ENCODE measurements around the gene MAP2K5.

The MAP2K5 gene

GRCh38 chr15:67512140-67512539 is 30.4 kb upstream of the MAP2K5 start:
- TF ChIP-seq CTCF (IDR thresholded peaks at IDR 0.05; ENCODE audit: low read length, missing control alignments), result no peak
- no peak overlapping the region for H3K4me3 ChIP-seq (replicated peaks; ENCODE audit: low read depth, low read length)
- no peak for DNase-seq (ENCODE audit: low read depth)

- no peak overlapping the region for H3K4me3 ChIP-seq (replicated peaks; ENCODE audit: low read depth, low read length)
- TF ChIP-seq CTCF (IDR thresholded peaks at IDR 0.05; ENCODE audit: low read length, missing control alignments), result no peak
- DNase-seq (ENCODE audit: low read depth), result no peak
Measured at GRCh38 chr15:67512933-67513714, 29.4 kb upstream of the MAP2K5 start.

- DNase-seq (ENCODE audit: low read depth), result no peak
- no peak overlapping the region for H3K4me3 ChIP-seq (replicated peaks; ENCODE audit: low read depth, low read length)
- TF ChIP-seq CTCF (IDR thresholded peaks at IDR 0.05; ENCODE audit: low read length, missing control alignments), result no peak
Measured at GRCh38 chr15:67515090-67515489, 27.4 kb upstream of the MAP2K5 start.

- no peak for DNase-seq (ENCODE audit: low read depth)
- TF ChIP-seq CTCF (IDR thresholded peaks at IDR 0.05; ENCODE audit: low read length, missing control alignments), result no peak
- no peak overlapping the region for H3K4me3 ChIP-seq (replicated peaks; ENCODE audit: low read depth, low read length)
Measured at GRCh38 chr15:67515557-67515956, 26.9 kb upstream of the MAP2K5 start.

GRCh38 chr15:67520321-67521028 is 22.0 kb upstream of the MAP2K5 start:
- no peak for DNase-seq (ENCODE audit: low read depth)
- peak overlapping the region; percentile 82 for H3K4me3 ChIP-seq (replicated peaks; ENCODE audit: low read depth, low read length)
- TF ChIP-seq CTCF (IDR thresholded peaks at IDR 0.05; ENCODE audit: low read length, missing control alignments), result no peak

GRCh38 chr15:67521029-67521782 is 21.3 kb upstream of the MAP2K5 start, which contains the start of gene C15orf61:
Gene C15orf61, plus strand, starts transcription at chr15:67521131. Its CDS starts 118 bp downstream, at chr15:67521249.
- H3K4me3 ChIP-seq (replicated peaks; ENCODE audit: low read depth, low read length), result peak within 1 kb of the TSS; percentile 82
- no peak for TF ChIP-seq CTCF (IDR thresholded peaks at IDR 0.05; ENCODE audit: low read length, missing control alignments)
- peak; percentile 76 for DNase-seq (ENCODE audit: low read depth)
